ENCODE measurements around the gene IL1RL2. TPM values are rescaled to one million over a fixed set of nuclear protein-coding genes. Genes with fewer than 3 reads are reported as not detected.

The IL1RL2 gene
- total RNA-seq, 4 donors from 2014 or later = 0.35 to 0.49 TPM; not detected in 2

DNA sequence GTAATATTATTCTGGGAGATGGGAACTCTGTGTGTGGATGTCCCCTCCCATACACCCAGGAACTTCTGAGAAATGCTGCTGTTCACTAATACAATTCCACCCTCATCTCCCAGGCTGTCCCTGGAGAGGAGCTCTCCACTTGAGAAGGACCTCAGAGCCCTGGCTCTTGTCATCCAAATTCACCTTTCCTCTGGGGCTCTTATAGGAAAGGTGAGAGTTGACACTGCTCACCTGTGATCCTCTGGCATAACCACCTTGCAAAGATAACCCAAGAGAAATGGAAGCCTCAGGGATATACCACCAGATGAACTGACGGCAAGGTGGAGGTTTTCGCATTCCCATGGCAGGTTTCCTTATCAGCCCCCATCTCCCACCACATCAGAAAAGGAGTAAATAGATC, 52.0 kb downstream of the IL1RL2 start:
- no peaks in the 10 kb centered on the region for H3K36me3 ChIP-seq
- intact Hi-C loops (cut with DNase I; ENCODE audit: low total_unique reads) = no loop called here
- in situ Hi-C loops (cut with MboI; ENCODE audit: low sequenced_read_pairs in 4 of 4) = loop anchor here in 1 of 4 donors (5.0 to 10.0 kb wide), 2 partner anchors 54 to 216 kb away; partner anchors contain the start of gene IL1RL2
- peaks cover 0 to 13% of the 10 kb centered on the region in 2 donors for H3K4me1 ChIP-seq
- no peaks in the 10 kb centered on the region for H3K27me3 ChIP-seq
- ATAC-seq (no peak), DNase-seq (no peak)
- no peak overlapping the region for H3K4me3 ChIP-seq
- peak overlapping the region; percentile 48 to 61 (median 56) for H3K27ac ChIP-seq
- no peaks in the 10 kb centered on the region for H3K9me3 ChIP-seq
- TF ChIP-seq, protein P1, sequence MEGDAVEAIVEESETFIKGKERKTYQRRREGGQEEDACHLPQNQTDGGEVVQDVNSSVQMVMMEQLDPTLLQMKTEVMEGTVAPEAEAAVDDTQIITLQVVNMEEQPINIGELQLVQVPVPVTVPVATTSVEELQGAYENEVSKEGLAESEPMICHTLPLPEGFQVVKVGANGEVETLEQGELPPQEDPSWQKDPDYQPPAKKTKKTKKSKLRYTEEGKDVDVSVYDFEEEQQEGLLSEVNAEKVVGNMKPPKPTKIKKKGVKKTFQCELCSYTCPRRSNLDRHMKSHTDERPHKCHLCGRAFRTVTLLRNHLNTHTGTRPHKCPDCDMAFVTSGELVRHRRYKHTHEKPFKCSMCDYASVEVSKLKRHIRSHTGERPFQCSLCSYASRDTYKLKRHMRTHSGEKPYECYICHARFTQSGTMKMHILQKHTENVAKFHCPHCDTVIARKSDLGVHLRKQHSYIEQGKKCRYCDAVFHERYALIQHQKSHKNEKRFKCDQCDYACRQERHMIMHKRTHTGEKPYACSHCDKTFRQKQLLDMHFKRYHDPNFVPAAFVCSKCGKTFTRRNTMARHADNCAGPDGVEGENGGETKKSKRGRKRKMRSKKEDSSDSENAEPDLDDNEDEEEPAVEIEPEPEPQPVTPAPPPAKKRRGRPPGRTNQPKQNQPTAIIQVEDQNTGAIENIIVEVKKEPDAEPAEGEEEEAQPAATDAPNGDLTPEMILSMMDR (IDR thresholded peaks at IDR 0.05 in 4 of 5, conservative IDR thresholded peaks at IDR 0.05 in 1 of 5) = no peak
- TF ChIP-seq POLR2A (IDR thresholded peaks at IDR 0.05) = no peak

DNA sequence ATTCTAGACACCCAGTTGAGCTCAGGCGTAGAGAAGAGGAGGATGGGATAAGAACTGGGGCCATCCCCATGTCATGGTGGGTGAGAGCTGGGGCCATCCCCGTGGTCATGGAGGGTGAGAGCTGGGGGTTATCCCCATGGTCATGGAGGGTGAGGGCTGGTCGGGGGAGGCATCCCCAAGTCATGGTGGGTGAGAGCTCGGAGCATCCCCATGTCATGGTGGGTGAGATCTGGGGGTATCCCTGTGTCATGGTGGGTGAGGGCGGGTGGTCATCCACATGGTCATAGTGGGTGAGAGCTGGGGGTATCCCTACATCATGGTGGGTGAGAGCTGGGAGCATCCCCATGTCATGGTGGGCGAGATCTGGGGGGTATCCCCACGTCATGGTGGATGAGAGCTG, 52.5 kb downstream of the IL1RL2 start:
- TF ChIP-seq, protein P1 (IDR thresholded peaks at IDR 0.05 in 4 of 5, conservative IDR thresholded peaks at IDR 0.05 in 1 of 5) = no peak
- TF ChIP-seq POLR2A (IDR thresholded peaks at IDR 0.05) = no peak
- H3K27ac ChIP-seq = peak overlapping the region; percentile 48 to 61 (median 56)
- DNase-seq (no peak), ATAC-seq (no peak)
- no peaks in the 10 kb centered on the region for H3K27me3 ChIP-seq
- H3K4me1 ChIP-seq = peaks cover 0 to 13% of the 10 kb centered on the region in 2 donors
- in situ Hi-C loops (cut with MboI; ENCODE audit: low sequenced_read_pairs in 4 of 4) (loop anchor here in 1 of 4 donors (5.0 to 10.0 kb wide), 2 partner anchors 55 to 217 kb away; partner anchors contain the start of gene IL1RL2), intact Hi-C loops (cut with DNase I; ENCODE audit: low total_unique reads) (no loop called here)
- H3K36me3 ChIP-seq = no peaks in the 10 kb centered on the region
- H3K4me3 ChIP-seq = no peak overlapping the region
- H3K9me3 ChIP-seq = no peaks in the 10 kb centered on the region

- intact Hi-C loops (cut with DNase I; ENCODE audit: low total_unique reads) (loop anchor here (1.0 to 5.0 kb wide), 5 partner anchors 53 to 359 kb away; no protein-coding TSS in a partner anchor), in situ Hi-C loops (cut with MboI; ENCODE audit: low sequenced_read_pairs in 4 of 4) (loop anchor here in 3 of 4 donors (5.0 kb wide), 1 partner anchor 219 kb away; no protein-coding TSS in a partner anchor)
- TF ChIP-seq POLR2A (IDR thresholded peaks at IDR 0.05) = peak in 1 of 2 donors; percentile 25
- TF ChIP-seq, protein P1 (IDR thresholded peaks at IDR 0.05 in 4 of 5, conservative IDR thresholded peaks at IDR 0.05 in 1 of 5) = peak; percentile 95 to 99 (median 97)
- Histone ChIP-seq H3K27ac (peak overlapping the region; percentile 61 to 79 (median 70)), H3K4me3 (peak overlapping the region in 1 of 4 donors; percentile 28), H3K27me3 (no peaks in the 10 kb centered on the region), H3K9me3 (no peaks in the 10 kb centered on the region), H3K36me3 (no peaks in the 10 kb centered on the region), H3K4me1 (peaks cover 0 to 13% of the 10 kb centered on the region in 2 donors)
- ATAC-seq = peak; percentile 96 to 98
- DNase-seq = peak; percentile 86 to 87
Observed at GRCh38 chr2:102240640-102241370, 54.0 kb downstream of the IL1RL2 start.

GRCh38 chr2:102241616-102242305, 54.9 kb downstream of the IL1RL2 start:
- H3K27ac ChIP-seq = no peak overlapping the region
- intact Hi-C loops (cut with DNase I; ENCODE audit: low total_unique reads) = loop anchor here (1.0 to 5.0 kb wide), 4 partner anchors 53 to 359 kb away; no protein-coding TSS in a partner anchor
- TF ChIP-seq, protein P1 (IDR thresholded peaks at IDR 0.05 in 4 of 5, conservative IDR thresholded peaks at IDR 0.05 in 1 of 5) = no peak
- TF ChIP-seq POLR2A (IDR thresholded peaks at IDR 0.05) = no peak

More at GRCh38 chr2:102241616-102242305, 54.9 kb downstream of the IL1RL2 start:
- DNase-seq (no peak), ATAC-seq (no peak)
- Histone ChIP-seq H3K4me1 (peaks cover 0 to 13% of the 10 kb centered on the region in 2 donors), H3K9me3 (no peaks in the 10 kb centered on the region), H3K27me3 (no peaks in the 10 kb centered on the region), H3K4me3 (no peak overlapping the region), H3K36me3 (no peaks in the 10 kb centered on the region)
- in situ Hi-C loops (cut with MboI; ENCODE audit: low sequenced_read_pairs in 4 of 4) = loop anchor here in 3 of 4 donors (5.0 kb wide), 1 partner anchor 219 kb away; no protein-coding TSS in a partner anchor

Data from gastrocnemius medialis (tissue), 4 donors.